Measurements from ENCODE around the gene ATP2B3. TPM values are rescaled to one million over a fixed set of nuclear protein-coding genes. Genes with fewer than 3 reads are reported as not detected.

Gene ATP2B3
- total RNA-seq, 1 donor from 2014 or later, result 0.10 TPM

DNA sequence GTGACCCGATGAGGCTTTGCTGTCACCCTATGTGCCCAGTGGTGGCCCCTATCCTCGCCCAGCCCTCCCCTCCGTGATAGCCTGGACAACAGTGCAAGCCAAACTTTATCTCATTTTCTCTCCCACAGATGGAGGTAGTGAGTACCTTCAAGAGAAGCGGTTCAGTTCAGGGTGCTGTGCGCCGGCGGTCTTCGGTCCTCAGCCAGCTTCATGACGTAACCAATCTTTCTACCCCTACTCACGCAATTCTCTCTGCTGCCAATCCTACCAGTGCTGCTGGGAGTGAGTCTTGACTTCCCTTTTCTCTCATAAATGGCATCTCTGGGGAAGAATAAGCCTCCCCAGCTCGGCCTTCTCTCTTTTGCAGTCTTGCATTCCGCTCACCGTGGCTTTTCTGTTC, 52.0 kb downstream of the ATP2B3 start:
- TF ChIP-seq, protein P1, sequence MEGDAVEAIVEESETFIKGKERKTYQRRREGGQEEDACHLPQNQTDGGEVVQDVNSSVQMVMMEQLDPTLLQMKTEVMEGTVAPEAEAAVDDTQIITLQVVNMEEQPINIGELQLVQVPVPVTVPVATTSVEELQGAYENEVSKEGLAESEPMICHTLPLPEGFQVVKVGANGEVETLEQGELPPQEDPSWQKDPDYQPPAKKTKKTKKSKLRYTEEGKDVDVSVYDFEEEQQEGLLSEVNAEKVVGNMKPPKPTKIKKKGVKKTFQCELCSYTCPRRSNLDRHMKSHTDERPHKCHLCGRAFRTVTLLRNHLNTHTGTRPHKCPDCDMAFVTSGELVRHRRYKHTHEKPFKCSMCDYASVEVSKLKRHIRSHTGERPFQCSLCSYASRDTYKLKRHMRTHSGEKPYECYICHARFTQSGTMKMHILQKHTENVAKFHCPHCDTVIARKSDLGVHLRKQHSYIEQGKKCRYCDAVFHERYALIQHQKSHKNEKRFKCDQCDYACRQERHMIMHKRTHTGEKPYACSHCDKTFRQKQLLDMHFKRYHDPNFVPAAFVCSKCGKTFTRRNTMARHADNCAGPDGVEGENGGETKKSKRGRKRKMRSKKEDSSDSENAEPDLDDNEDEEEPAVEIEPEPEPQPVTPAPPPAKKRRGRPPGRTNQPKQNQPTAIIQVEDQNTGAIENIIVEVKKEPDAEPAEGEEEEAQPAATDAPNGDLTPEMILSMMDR (IDR thresholded peaks at IDR 0.05; ENCODE audit: unreplicated experiment), result no peak
- Mint-ChIP-seq H3K27me3 (ENCODE audit: unreplicated experiment) (peaks cover 6% of the 10 kb centered on the region), H3K36me3 (ENCODE audit: low read depth, unreplicated experiment) (no peaks in the 10 kb centered on the region), H3K4me1 (ENCODE audit: unreplicated experiment) (peaks cover 7% of the 10 kb centered on the region), H3K4me3 (ENCODE audit: unreplicated experiment) (no peak overlapping the region), H3K9me3 (ENCODE audit: unreplicated experiment) (no peaks in the 10 kb centered on the region), H3K27ac (ENCODE audit: unreplicated experiment) (no peak overlapping the region)
- DNase-seq (ENCODE audit: low spot score), result no peak

DNA sequence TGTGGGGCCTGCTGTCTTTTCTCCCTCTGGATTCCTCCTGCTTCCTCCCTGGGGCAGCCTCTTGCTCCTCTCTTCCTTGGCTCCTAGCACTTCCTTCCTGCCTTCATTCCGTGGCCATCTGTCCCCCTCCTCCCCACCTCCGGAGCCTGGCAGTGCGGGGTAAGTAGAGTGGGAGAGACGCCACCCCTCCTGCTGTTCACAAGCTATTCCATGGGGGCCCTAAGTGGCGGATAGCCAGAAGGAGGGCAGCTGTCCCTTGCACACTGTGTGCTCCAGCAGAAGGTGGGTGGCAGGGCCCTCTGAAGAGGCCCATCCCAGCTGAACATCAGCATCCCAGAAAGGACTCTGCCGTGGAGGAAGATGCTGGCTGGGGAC, 54.1 kb downstream of the ATP2B3 start:
- TF ChIP-seq, protein P1 (IDR thresholded peaks at IDR 0.05; ENCODE audit: unreplicated experiment), result no peak
- DNase-seq (ENCODE audit: low spot score), result no peak
- no peaks in the 10 kb centered on the region for H3K9me3 Mint-ChIP-seq (ENCODE audit: unreplicated experiment)
- H3K4me3 Mint-ChIP-seq (ENCODE audit: unreplicated experiment), result no peak overlapping the region
- no peak overlapping the region for H3K27ac Mint-ChIP-seq (ENCODE audit: unreplicated experiment)
- H3K27me3 Mint-ChIP-seq (ENCODE audit: unreplicated experiment), result peaks cover 5% of the 10 kb centered on the region
- H3K4me1 Mint-ChIP-seq (ENCODE audit: unreplicated experiment), result peaks cover 7% of the 10 kb centered on the region
- no peaks in the 10 kb centered on the region for H3K36me3 Mint-ChIP-seq (ENCODE audit: low read depth, unreplicated experiment)

DNA sequence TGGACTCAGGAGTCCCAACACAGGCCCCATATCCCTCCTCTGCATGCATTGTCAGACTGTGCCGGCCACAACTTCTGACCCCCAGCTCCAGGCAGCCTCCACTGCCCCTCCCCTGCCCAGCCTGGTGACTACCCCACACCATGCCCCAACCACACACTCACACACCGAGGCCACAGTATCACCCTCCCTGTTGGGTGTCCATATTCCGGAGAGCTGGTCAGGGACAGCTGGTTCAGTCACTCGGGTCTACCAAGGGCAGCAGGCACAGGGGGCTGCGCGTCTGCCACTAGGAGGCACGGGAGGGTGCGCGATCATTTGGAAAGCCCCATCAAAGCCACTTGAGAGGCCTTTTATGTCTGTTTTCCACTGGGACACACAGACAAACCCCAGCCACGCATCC, 55.2 kb downstream of the ATP2B3 start:
- TF ChIP-seq, protein P1 (IDR thresholded peaks at IDR 0.05; ENCODE audit: unreplicated experiment), result no peak
- no peak for DNase-seq (ENCODE audit: low spot score)
- no peak overlapping the region for H3K27ac Mint-ChIP-seq (ENCODE audit: unreplicated experiment)
- no peaks in the 10 kb centered on the region for H3K9me3 Mint-ChIP-seq (ENCODE audit: unreplicated experiment)
- H3K4me1 Mint-ChIP-seq (ENCODE audit: unreplicated experiment), result peaks cover 7% of the 10 kb centered on the region
- no peaks in the 10 kb centered on the region for H3K36me3 Mint-ChIP-seq (ENCODE audit: low read depth, unreplicated experiment)
- no peak overlapping the region for H3K4me3 Mint-ChIP-seq (ENCODE audit: unreplicated experiment)
- H3K27me3 Mint-ChIP-seq (ENCODE audit: unreplicated experiment), result peaks cover 3% of the 10 kb centered on the region

DNA sequence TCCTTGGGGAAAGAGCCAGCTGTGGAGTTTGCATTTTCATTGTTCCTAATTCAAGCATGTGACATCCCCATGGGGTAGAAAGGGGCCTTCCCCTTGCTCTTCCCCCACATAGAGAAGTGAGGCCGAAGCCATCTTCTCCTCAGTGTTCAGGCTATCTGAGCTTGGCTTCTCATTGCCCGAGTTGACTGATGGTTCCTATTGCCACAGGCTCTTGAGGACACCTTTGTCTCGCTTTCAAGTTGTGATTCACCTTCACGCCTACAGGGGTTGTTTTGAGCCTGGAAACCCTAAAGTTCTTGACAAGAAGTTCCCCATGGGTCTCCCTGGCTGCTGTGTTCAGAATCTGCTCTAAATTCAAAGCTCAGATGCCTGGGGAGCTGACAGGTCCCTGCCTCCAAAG, 56.5 kb downstream of the ATP2B3 start:
- Mint-ChIP-seq H3K27me3 (ENCODE audit: unreplicated experiment) (peaks cover 3% of the 10 kb centered on the region), H3K4me1 (ENCODE audit: unreplicated experiment) (peaks cover 7% of the 10 kb centered on the region), H3K9me3 (ENCODE audit: unreplicated experiment) (no peaks in the 10 kb centered on the region), H3K36me3 (ENCODE audit: low read depth, unreplicated experiment) (no peaks in the 10 kb centered on the region), H3K4me3 (ENCODE audit: unreplicated experiment) (no peak overlapping the region), H3K27ac (ENCODE audit: unreplicated experiment) (no peak overlapping the region)
- TF ChIP-seq, protein P1 (IDR thresholded peaks at IDR 0.05; ENCODE audit: unreplicated experiment), result no peak
- DNase-seq (ENCODE audit: low spot score), result no peak

DNA sequence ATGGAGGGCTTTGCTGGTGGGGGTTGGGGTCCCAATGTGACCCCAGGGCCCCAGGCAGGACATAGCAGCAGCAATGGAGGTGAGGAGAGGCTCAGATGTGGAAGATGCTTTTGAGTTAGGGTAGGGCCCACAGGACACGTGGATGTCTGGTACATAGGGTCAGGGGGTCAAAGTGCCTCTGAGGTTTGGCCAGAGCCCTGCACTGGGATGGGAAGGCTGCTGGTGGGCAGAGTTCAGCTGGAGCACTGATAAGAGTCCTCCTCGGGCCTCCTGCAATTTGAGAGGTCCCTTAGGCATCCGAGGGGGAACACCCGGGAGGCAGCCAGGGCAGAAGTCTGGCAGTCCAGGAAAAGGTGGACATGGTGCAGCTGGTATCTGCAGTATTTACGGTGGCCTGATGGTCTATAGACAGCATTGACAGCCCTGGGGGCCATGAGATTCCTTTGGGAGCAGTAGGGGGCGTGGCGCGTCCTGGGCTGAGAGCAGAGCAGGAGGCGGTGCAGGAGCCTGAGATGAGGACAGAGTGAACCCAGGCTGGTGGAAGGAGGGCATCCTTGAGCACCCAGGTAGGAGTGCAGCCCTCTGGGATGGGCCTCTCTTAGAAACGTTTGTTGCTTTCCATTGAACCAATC, 58.9 kb downstream of the ATP2B3 start:
- H3K4me3 Mint-ChIP-seq (ENCODE audit: unreplicated experiment), result no peak overlapping the region
- DNase-seq (ENCODE audit: low spot score), result no peak
- H3K9me3 Mint-ChIP-seq (ENCODE audit: unreplicated experiment), result no peaks in the 10 kb centered on the region
- H3K27me3 Mint-ChIP-seq (ENCODE audit: unreplicated experiment), result peaks cover 1% of the 10 kb centered on the region
- no peaks in the 10 kb centered on the region for H3K36me3 Mint-ChIP-seq (ENCODE audit: low read depth, unreplicated experiment)
- H3K4me1 Mint-ChIP-seq (ENCODE audit: unreplicated experiment), result peaks cover 2% of the 10 kb centered on the region
- TF ChIP-seq, protein P1 (IDR thresholded peaks at IDR 0.05; ENCODE audit: unreplicated experiment), result no peak
- no peak overlapping the region for H3K27ac Mint-ChIP-seq (ENCODE audit: unreplicated experiment)
